ENCODE results near the gene ALDH1L1.

Gene ALDH1L1

GRCh38 chr3:126083913-126084767 lies 96.2 kb downstream of the ALDH1L1 start, which contains the start of gene SLC41A3:
SLC41A3 (minus strand) TSS chr3:126084124; CDS start chr3:126068219, 15,905 bp downstream.
- H3K9ac ChIP-seq (ENCODE audit: insufficient read length, low read depth), result peak within 1 kb of the TSS; percentile 84
- no peaks in the 10 kb centered on the region for H3K36me3 ChIP-seq (ENCODE audit: insufficient read depth, insufficient read length, low read length)
- peaks cover 42% of the 10 kb centered on the region for H3K9me3 ChIP-seq (ENCODE audit: insufficient read depth, low read length)
- H3K4me1 ChIP-seq (ENCODE audit: insufficient read depth, insufficient read length), result peaks cover 4% of the 10 kb centered on the region
- peak within 1 kb of the TSS; percentile 86 for H3K4me3 ChIP-seq (ENCODE audit: insufficient read length, low read depth)
- peak; percentile 64 for DNase-seq (ENCODE audit: low read depth, low spot score)
- TF ChIP-seq ZNF274 (IDR thresholded peaks at IDR 0.05; ENCODE audit: low read depth, low read length), result no peak
- TF ChIP-seq SUZ12 (IDR thresholded peaks at IDR 0.05; ENCODE audit: extremely low read depth, insufficient read depth, insufficient read length), result no peak
- no peak for TF ChIP-seq YY1 (IDR thresholded peaks at IDR 0.05; ENCODE audit: insufficient read depth, insufficient read length)
- no peaks in the 10 kb centered on the region for H3K27me3 ChIP-seq (ENCODE audit: insufficient read depth, insufficient read length)

- H3K9ac ChIP-seq (ENCODE audit: insufficient read length, low read depth), result peak overlapping the region; percentile 84
- no peak for DNase-seq (ENCODE audit: low read depth, low spot score)
- no peak for TF ChIP-seq YY1 (IDR thresholded peaks at IDR 0.05; ENCODE audit: insufficient read depth, insufficient read length)
- TF ChIP-seq SUZ12 (IDR thresholded peaks at IDR 0.05; ENCODE audit: extremely low read depth, insufficient read depth, insufficient read length), result no peak
- no peak for TF ChIP-seq ZNF274 (IDR thresholded peaks at IDR 0.05; ENCODE audit: low read depth, low read length)
These were observed 96.9 kb downstream of the ALDH1L1 start for GRCh38 chr3:126083511-126083912.

GRCh38 chr3:126083138-126083445 lies 97.3 kb downstream of the ALDH1L1 start:
- Histone ChIP-seq H3K27me3 (ENCODE audit: insufficient read depth, insufficient read length) (no peaks in the 10 kb centered on the region), H3K4me1 (ENCODE audit: insufficient read depth, insufficient read length) (peaks cover 4% of the 10 kb centered on the region), H3K9ac (ENCODE audit: insufficient read length, low read depth) (peak overlapping the region; percentile 84), H3K9me3 (ENCODE audit: insufficient read depth, low read length) (peaks cover 32% of the 10 kb centered on the region), H3K4me3 (ENCODE audit: insufficient read length, low read depth) (peak overlapping the region; percentile 86), H3K36me3 (ENCODE audit: insufficient read depth, insufficient read length, low read length) (no peaks in the 10 kb centered on the region)
- DNase-seq (ENCODE audit: low read depth, low spot score), result no peak
- TF ChIP-seq ZNF274 (IDR thresholded peaks at IDR 0.05; ENCODE audit: low read depth, low read length) (no peak), SUZ12 (IDR thresholded peaks at IDR 0.05; ENCODE audit: extremely low read depth, insufficient read depth, insufficient read length) (no peak), YY1 (IDR thresholded peaks at IDR 0.05; ENCODE audit: insufficient read depth, insufficient read length) (no peak)

More at GRCh38 chr3:126083511-126083912, 96.9 kb downstream of the ALDH1L1 start:
- no peaks in the 10 kb centered on the region for H3K36me3 ChIP-seq (ENCODE audit: insufficient read depth, insufficient read length, low read length)
- peaks cover 4% of the 10 kb centered on the region for H3K4me1 ChIP-seq (ENCODE audit: insufficient read depth, insufficient read length)
- H3K9me3 ChIP-seq (ENCODE audit: insufficient read depth, low read length), result peaks cover 36% of the 10 kb centered on the region
- no peaks in the 10 kb centered on the region for H3K27me3 ChIP-seq (ENCODE audit: insufficient read depth, insufficient read length)
- H3K4me3 ChIP-seq (ENCODE audit: insufficient read length, low read depth), result peak overlapping the region; percentile 86

GRCh38 chr3:126082362-126083137 lies 97.8 kb downstream of the ALDH1L1 start:
- peaks cover 4% of the 10 kb centered on the region for H3K4me1 ChIP-seq (ENCODE audit: insufficient read depth, insufficient read length)
- H3K4me3 ChIP-seq (ENCODE audit: insufficient read length, low read depth), result peak overlapping the region; percentile 86
- no peaks in the 10 kb centered on the region for H3K27me3 ChIP-seq (ENCODE audit: insufficient read depth, insufficient read length)
- peak overlapping the region; percentile 84 for H3K9ac ChIP-seq (ENCODE audit: insufficient read length, low read depth)
- DNase-seq (ENCODE audit: low read depth, low spot score), result no peak
- no peaks in the 10 kb centered on the region for H3K36me3 ChIP-seq (ENCODE audit: insufficient read depth, insufficient read length, low read length)
- TF ChIP-seq YY1 (IDR thresholded peaks at IDR 0.05; ENCODE audit: insufficient read depth, insufficient read length) (no peak), ZNF274 (IDR thresholded peaks at IDR 0.05; ENCODE audit: low read depth, low read length) (no peak), SUZ12 (IDR thresholded peaks at IDR 0.05; ENCODE audit: extremely low read depth, insufficient read depth, insufficient read length) (no peak)
- peaks cover 27% of the 10 kb centered on the region for H3K9me3 ChIP-seq (ENCODE audit: insufficient read depth, low read length)

GRCh38 chr3:126081618-126082361 lies 98.6 kb downstream of the ALDH1L1 start:
- Histone ChIP-seq H3K4me1 (ENCODE audit: insufficient read depth, insufficient read length) (peaks cover 4% of the 10 kb centered on the region), H3K9me3 (ENCODE audit: insufficient read depth, low read length) (peaks cover 19% of the 10 kb centered on the region), H3K4me3 (ENCODE audit: insufficient read length, low read depth) (no peak overlapping the region), H3K9ac (ENCODE audit: insufficient read length, low read depth) (no peak overlapping the region), H3K36me3 (ENCODE audit: insufficient read depth, insufficient read length, low read length) (no peaks in the 10 kb centered on the region), H3K27me3 (ENCODE audit: insufficient read depth, insufficient read length) (no peaks in the 10 kb centered on the region)
- TF ChIP-seq YY1 (IDR thresholded peaks at IDR 0.05; ENCODE audit: insufficient read depth, insufficient read length) (no peak), SUZ12 (IDR thresholded peaks at IDR 0.05; ENCODE audit: extremely low read depth, insufficient read depth, insufficient read length) (no peak), ZNF274 (IDR thresholded peaks at IDR 0.05; ENCODE audit: low read depth, low read length) (no peak)
- DNase-seq (ENCODE audit: low read depth, low spot score), result no peak

GRCh38 chr3:126080970-126081369 lies 99.4 kb downstream of the ALDH1L1 start:
- no peaks in the 10 kb centered on the region for H3K36me3 ChIP-seq (ENCODE audit: insufficient read depth, insufficient read length, low read length)
- DNase-seq (ENCODE audit: low read depth, low spot score), result no peak
- H3K9ac ChIP-seq (ENCODE audit: insufficient read length, low read depth), result no peak overlapping the region

More at GRCh38 chr3:126080970-126081369, 99.4 kb downstream of the ALDH1L1 start:
- Histone ChIP-seq H3K9me3 (ENCODE audit: insufficient read depth, low read length) (peaks cover 11% of the 10 kb centered on the region), H3K27me3 (ENCODE audit: insufficient read depth, insufficient read length) (no peaks in the 10 kb centered on the region), H3K4me3 (ENCODE audit: insufficient read length, low read depth) (no peak overlapping the region), H3K4me1 (ENCODE audit: insufficient read depth, insufficient read length) (peaks cover 4% of the 10 kb centered on the region)
- TF ChIP-seq YY1 (IDR thresholded peaks at IDR 0.05; ENCODE audit: insufficient read depth, insufficient read length) (no peak), ZNF274 (IDR thresholded peaks at IDR 0.05; ENCODE audit: low read depth, low read length) (no peak), SUZ12 (IDR thresholded peaks at IDR 0.05; ENCODE audit: extremely low read depth, insufficient read depth, insufficient read length) (no peak)
